GM15510 (cell line): ENCODE data around the gene MLC1.

Experiments used
- POLR2A ChIP-seq: IDR thresholded peaks from 3 replicates; pipeline ENCODE4 v1.6.1; 2011; ENCODE audit warnings: borderline replicate concordance; ENCODE audit not compliant: insufficient read length; ENCODE audit errors: extremely low read depth

The MLC1 gene

DNA sequence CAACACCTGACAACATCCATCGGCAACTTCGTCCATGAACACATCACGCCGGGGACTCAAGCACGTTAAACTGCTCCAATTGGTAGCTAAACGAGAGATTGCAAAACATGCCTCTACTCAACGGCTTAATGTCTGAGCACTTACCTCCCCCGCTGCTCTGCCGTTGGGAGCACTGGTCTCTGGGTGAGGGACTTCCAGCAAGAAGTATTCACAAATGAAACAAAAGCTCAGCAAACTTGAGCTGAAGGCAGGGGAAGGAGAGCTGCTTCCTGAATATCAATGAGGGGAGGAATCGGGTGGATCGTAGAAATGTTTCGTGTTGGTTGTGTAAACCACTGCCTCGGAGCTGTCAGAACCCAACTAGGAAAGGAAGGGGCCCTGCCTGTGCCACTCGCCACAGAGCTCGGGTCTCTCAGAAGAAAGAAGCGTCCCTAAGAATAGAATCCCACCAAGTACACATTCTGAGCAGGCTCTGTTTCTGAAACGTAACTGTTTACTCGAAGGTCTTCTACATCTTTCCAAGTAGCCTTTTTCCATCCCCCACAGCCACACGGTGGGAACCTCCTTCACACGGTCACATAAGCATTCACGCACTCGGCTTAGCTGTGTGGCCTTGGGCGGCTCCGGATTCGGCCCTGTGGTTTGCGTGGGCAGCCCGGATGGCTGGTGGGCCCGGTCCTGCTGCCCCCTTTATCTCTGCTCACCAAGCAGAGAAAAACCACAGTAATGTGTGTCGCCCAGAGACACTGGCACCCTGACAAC, at the start of gene MLC1:
MLC1 (minus strand) TSS at position 216 of the 762 bp plus-strand sequence. CDS start 524 bp downstream, outside the sequence.
- TF ChIP-seq POLR2A = no peak

- TF ChIP-seq POLR2A = no peak
Observed at GRCh38 chr22:50134481-50134880, 49.3 kb upstream of the MLC1 start.

DNA sequence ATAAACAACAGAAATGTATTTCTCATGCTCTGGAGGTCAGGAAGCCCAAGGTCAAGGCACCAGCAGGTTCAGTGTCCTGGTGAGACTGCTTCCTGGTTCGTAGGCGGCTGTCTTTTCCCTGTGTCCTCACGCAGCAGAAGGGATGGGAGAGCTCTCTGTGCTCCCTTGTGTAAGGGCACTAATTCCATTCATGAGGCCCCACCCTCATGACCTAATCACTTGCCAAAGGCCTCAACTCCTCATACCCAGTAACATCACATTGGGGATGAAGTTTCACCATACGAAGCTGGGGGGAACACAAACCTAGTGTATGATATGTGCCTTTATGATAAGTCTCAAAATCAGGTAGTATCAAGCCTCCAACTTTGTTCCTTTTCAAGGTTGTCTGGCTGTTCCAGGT, 46.7 kb upstream of the MLC1 start:
- TF ChIP-seq POLR2A = no peak

GRCh38 chr22:50129121-50129736, 44.0 kb upstream of the MLC1 start:
- no peak for TF ChIP-seq POLR2A

DNA sequence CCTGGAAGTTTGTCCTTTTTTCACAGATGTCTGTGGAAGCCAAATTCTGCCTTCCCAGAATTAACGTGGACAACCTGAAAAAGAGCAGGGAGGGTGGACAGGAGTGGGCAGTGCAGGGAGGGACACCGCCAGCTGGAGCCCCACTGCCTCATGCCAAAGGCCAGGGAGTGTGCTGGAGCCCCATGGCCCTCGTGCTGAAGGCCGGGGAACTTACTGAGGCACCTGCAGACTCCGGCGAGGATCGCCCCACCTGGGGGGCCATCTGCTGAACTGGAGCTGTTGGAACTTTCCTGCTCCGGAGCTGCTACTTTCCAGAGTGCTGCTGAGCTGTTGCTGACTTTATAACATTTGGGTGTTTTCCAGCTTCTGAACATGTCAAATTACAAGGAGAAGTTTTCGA, 39.8 kb upstream of the MLC1 start:
- no peak for TF ChIP-seq POLR2A

GRCh38 chr22:50123119-50123518, 37.9 kb upstream of the MLC1 start:
- no peak for TF ChIP-seq POLR2A

DNA sequence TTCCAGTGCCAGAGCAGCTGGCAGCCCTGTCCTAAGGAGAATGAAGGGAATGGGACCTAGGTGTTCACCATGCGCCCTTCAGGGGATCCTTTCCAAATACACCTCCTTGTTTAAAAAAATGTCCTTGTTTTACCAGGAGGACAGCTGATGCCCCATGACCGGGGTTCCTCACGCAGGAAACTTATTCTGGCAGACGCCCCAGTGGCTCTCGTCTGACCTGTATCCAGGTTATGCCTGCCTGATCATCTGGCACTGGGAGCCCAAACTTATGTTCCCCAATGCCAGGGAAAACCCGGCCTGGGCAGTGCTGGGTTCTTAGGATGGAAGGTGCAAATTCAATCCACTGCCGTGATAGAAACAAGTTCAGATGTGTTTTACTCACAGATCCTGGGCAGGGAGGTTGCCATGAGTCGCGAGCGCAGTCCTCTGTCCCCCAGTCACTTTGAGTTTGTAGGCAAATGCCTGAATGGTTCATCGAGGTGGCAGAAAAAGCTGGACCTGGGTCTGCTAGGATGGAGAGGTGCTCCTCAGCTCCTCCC, 36.0 kb upstream of the MLC1 start:
- no peak for TF ChIP-seq POLR2A

DNA sequence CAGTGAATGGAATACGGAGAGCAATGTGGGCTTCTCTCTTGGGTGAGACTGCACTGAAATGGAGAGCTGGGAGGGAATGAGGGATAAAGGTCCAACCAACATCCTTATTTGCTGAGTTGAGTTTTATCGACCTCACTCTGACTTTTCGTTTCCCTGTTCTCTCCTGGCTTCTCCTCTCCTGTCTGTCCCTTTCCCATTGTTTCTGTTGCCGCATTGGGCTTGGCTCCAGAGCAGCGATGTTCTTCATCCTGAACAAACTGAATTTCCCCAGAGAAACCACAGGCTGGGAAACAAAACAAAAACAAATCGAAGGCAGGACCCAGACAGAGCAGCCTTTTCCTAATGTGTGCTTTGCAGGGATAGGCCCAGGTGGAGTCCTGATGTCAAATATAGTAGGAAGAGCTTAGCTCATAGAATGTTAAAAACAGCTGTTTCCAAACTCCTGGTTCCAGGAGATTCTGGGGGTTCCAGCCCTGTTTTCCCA, 34.6 kb upstream of the MLC1 start:
- TF ChIP-seq POLR2A = no peak

GRCh38 chr22:50119169-50119767, 34.0 kb upstream of the MLC1 start:
- TF ChIP-seq POLR2A = no peak

- no peak for TF ChIP-seq POLR2A
Observed at GRCh38 chr22:50118557-50119168, 33.4 kb upstream of the MLC1 start.

DNA sequence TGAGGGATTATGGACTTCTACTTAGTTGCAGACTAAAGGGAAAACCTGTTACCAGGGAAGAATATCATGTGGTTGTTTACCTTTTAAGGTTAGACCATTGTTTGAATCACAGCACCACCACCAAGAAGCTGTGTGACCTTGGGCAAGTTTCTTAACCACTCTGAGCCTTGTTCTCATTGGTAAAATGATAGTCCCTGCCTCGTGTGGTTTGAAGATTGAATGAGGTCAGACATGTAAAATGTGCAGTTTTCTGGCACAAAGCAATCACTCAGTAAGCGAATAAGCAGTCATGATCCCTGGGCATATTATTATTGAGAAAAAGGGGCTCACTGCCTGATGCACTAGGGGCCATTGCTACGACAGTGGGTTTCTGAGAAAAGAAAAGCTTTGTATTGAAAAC, 32.9 kb upstream of the MLC1 start:
- TF ChIP-seq POLR2A = no peak

DNA sequence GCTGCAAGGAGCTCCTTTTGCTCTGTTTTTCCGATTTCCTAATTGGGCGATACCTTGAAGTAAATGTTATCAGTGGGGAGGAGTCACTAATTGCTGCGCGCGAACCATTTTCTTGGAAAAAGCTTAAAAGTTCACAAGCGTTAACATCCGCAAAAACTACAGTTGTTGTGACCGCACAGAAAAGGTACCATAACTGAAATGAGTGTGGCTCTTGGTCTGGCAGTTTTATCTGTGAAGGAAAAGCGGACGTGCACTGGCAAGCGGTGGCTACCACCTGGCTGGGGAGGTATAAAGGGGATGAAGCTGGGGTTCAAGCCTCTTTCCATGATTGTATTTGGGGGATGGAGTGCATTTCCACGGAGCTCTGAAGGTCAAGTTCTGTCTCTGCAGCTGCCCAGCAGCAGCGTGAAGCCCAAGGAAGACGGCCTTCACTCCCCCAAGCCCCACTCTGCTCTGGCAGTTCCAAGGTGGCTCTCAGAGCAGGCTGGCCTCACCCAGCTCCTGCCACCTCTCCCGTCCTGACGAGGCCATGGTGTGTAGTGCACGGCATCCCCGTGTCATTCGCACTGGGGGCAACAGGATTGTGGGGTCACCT, 32.0 kb upstream of the MLC1 start:
- no peak for TF ChIP-seq POLR2A

- no peak for TF ChIP-seq POLR2A
Observed at GRCh38 chr22:50115693-50116092, 30.5 kb upstream of the MLC1 start.

- TF ChIP-seq POLR2A = no peak
Observed at GRCh38 chr22:50114221-50115021, 29.2 kb upstream of the MLC1 start.
